Memory B cell (primary cell): ENCODE results near the gene FOXP2.

Experiments
- ATAC-seq: fragments of 150-1000 bp; cut with Tn5 transposase; 2 replicates; pipeline ENCODE4 v1.10.0; 2021; ENCODE audit warnings: low read depth, mild to moderate bottlenecking, moderate library complexity
- DNase-seq, 2 donors: peaks; one replicate each; pipeline ENCODE4 v3.0.0; 2022; ENCODE audit warnings: low spot score in 2 of 2
- H3K27ac Mint-ChIP-seq: one replicate; pipeline ENCODE4 v1.8.0; 2022; ENCODE audit warnings: mild to moderate bottlenecking, moderate library complexity, mixed read lengths
- H3K27me3 Mint-ChIP-seq: one replicate; pipeline ENCODE4 v1.8.0; 2022; ENCODE audit warnings: mixed read lengths
- H3K36me3 Mint-ChIP-seq: one replicate; pipeline ENCODE4 v1.8.0; 2022; ENCODE audit warnings: mild to moderate bottlenecking, mixed read lengths
- H3K4me1 Mint-ChIP-seq: one replicate; pipeline ENCODE4 v1.8.0; 2022; ENCODE audit warnings: mixed read lengths
- H3K4me3 Mint-ChIP-seq: one replicate; pipeline ENCODE4 v1.8.0; 2022; ENCODE audit warnings: mild to moderate bottlenecking, moderate library complexity, mixed read lengths
- H3K9me3 Mint-ChIP-seq: one replicate; pipeline ENCODE4 v1.8.0; 2022; ENCODE audit warnings: mixed read lengths

Gene FOXP2

DNA sequence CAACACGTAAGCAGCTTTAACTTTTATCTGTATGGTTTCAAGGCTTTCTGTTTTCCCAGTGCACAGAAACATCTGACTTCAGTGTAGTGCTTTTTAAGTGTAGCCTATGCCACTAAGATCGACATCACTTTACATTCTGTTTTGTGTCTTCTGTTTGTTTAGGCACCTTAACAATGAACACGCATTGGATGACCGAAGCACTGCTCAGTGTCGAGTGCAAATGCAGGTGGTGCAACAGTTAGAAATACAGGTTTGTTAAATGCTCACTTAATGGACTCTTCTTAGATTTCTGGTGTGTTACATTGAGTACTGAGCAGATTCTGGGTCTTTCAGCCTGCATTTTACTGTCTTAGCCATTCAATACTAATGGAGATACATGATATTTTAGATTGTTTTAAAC is 237.4 kb downstream of the FOXP2 start:
- H3K27me3 Mint-ChIP-seq, result peaks cover 3% of the 10 kb centered on the region
- H3K27ac Mint-ChIP-seq, result no peak overlapping the region
- no peaks in the 10 kb centered on the region for H3K9me3 Mint-ChIP-seq
- ATAC-seq, result no peak
- H3K4me1 Mint-ChIP-seq, result no peaks in the 10 kb centered on the region
- no peak for DNase-seq
- no peaks in the 10 kb centered on the region for H3K36me3 Mint-ChIP-seq
- H3K4me3 Mint-ChIP-seq, result no peak overlapping the region

DNA sequence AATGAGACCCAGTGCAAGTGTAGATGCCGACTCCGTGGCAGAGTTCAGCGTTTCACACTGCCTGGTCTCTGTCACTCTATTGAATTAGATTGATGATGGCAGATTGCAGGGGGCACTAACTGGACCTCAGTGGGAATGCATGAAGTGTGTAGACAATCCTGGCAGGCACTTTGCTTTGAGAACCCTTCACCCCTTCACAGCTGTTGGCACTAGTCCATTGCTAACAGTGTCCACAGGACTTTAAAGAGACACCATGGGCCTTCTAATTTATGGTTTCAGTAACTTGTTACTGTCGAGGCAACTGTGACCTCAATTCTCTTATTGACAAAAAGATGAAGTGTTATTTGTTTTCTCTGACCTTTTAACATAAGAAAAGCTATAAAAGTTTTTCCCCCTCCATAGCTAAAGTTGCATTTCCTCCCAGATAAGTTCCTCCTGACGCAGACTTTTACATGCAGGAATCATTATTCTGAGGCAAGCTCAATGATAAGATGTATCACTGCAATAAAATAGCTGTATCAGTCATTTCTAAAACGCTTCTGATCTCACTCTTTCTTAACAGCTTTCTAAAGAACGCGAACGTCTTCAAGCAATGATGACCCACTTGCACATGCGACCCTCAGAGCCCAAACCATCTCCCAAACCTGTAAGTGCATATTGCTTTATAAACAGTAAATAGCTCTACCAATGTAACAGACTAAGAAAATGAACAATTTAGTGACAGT is 238.9 kb downstream of the FOXP2 start:
- Mint-ChIP-seq H3K4me3 (no peak overlapping the region), H3K36me3 (no peaks in the 10 kb centered on the region), H3K4me1 (no peaks in the 10 kb centered on the region), H3K27ac (no peak overlapping the region), H3K27me3 (peaks cover 3% of the 10 kb centered on the region), H3K9me3 (no peaks in the 10 kb centered on the region)
- DNase-seq (no peak), ATAC-seq (no peak)

DNA sequence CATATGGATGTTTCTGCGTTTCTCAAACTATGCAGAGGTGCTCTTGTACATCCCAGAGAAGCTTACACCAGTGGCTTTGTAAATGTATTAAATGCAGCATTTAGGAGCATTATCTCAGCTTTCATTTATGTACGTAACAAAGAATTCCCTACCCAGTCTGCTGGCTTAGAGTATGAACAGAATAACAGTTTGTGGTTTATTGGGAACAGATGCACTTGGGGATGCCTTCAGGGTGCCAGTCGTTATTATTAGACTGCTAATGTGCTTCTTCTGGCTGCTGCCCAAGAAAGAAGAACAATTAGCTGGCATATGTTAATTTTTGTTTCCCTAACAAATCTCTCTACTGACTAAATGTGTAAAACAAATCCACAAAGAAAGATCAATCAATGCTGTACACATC is 241.9 kb downstream of the FOXP2 start:
- no peak overlapping the region for H3K27ac Mint-ChIP-seq
- ATAC-seq, result no peak
- H3K4me3 Mint-ChIP-seq, result no peak overlapping the region
- peaks cover 3% of the 10 kb centered on the region for H3K27me3 Mint-ChIP-seq
- DNase-seq, result no peak
- H3K36me3 Mint-ChIP-seq, result no peaks in the 10 kb centered on the region
- H3K9me3 Mint-ChIP-seq, result no peaks in the 10 kb centered on the region
- no peaks in the 10 kb centered on the region for H3K4me1 Mint-ChIP-seq

DNA sequence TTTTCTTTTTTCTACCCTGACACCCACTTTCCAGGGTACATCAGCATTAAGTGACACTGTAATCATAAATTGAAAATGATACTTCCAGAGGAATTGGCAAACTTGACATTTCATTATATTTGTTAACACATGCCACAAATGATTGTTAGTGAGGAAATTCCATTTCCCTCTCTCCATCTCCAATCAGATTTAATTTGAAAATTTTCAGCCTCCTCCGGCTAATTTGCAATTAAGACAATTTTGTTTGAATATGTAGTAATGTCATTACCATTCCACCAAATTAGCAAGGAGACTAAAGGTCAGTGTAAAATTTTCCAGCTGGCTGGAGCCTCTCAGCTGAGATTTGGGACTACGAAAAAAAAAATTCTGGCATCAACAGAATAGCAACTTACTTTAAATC is 242.7 kb downstream of the FOXP2 start:
- Mint-ChIP-seq H3K9me3 (no peaks in the 10 kb centered on the region), H3K36me3 (no peaks in the 10 kb centered on the region), H3K27me3 (peaks cover 3% of the 10 kb centered on the region), H3K4me3 (no peak overlapping the region), H3K27ac (no peak overlapping the region), H3K4me1 (peaks cover 2% of the 10 kb centered on the region)
- DNase-seq, result no peak
- no peak for ATAC-seq

DNA sequence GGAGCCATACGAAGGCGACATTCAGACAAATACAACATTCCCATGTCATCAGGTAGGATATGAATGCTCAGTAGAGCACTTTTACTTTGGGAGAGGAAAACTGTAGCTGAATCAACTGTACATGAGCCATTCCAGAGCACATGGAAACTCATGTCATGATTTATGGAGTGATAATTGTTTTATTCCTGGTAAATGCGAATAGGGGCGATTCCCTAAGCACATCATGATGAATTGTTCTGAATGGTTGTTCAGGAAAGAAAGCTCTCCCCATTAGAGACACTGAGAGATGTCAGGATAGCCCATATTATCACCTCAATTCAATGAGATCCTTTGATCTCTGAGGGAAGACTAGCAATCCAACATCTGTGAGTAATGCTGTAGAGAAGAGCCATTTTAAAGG is 243.6 kb downstream of the FOXP2 start:
- DNase-seq, result no peak
- no peak overlapping the region for H3K27ac Mint-ChIP-seq
- no peak overlapping the region for H3K4me3 Mint-ChIP-seq
- H3K9me3 Mint-ChIP-seq, result no peaks in the 10 kb centered on the region
- no peak for ATAC-seq
- peaks cover 3% of the 10 kb centered on the region for H3K27me3 Mint-ChIP-seq
- peaks cover 2% of the 10 kb centered on the region for H3K4me1 Mint-ChIP-seq
- H3K36me3 Mint-ChIP-seq, result no peaks in the 10 kb centered on the region

DNA sequence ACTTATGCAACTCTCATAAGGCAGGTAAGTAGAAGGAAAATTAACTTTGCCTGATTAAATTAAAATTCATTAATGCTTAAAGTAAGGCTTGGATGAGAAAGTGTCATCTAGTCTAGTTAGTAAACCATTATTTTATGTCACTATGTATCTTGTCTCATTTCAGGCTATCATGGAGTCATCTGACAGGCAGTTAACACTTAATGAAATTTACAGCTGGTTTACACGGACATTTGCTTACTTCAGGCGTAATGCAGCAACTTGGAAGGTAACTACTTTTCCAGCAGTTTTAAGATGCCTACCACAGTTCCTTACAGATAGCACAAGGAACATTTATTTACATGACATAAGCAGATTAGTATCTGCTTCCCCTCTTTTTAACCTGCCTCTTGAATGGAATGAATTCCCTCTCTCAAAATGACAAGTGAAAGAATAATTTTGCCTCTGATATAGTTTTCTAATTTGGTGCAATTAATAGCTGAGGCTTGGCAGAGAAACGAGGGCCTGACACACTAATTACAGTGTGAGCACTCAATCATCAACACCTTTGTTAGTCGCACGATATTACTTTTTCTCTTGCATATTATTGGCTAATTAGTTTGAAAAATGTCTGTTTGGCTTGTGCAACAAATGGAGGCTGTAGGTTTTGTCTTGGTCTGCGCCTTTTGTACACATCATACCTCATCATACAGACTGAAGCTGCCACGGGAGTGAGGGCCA is 245.0 kb downstream of the FOXP2 start:
- Mint-ChIP-seq H3K27me3 (no peaks in the 10 kb centered on the region), H3K4me3 (no peak overlapping the region), H3K27ac (no peak overlapping the region), H3K9me3 (no peaks in the 10 kb centered on the region), H3K36me3 (no peaks in the 10 kb centered on the region), H3K4me1 (peaks cover 2% of the 10 kb centered on the region)
- ATAC-seq (no peak), DNase-seq (no peak)

DNA sequence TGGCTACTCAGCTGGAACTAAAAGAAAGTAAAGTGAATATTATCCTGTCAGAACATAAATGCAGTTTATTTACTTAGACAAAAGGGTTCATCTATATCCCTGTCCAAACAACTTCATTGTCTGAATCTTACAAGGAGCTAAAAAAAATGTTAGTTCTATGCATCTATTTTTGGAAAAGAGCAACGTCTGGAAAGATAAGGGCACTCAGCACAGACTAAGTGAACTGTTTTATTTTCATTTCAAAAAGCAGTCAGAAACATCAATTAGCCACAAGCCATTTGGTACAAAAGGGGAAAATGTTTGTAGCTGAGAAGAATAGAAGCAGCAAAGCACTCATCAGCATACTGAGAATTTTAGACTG is 245.5 kb downstream of the FOXP2 start:
- Mint-ChIP-seq H3K27ac (no peak overlapping the region), H3K9me3 (no peaks in the 10 kb centered on the region), H3K27me3 (no peaks in the 10 kb centered on the region), H3K4me3 (no peak overlapping the region), H3K36me3 (no peaks in the 10 kb centered on the region), H3K4me1 (peaks cover 2% of the 10 kb centered on the region)
- no peak for ATAC-seq
- DNase-seq, result no peak

DNA sequence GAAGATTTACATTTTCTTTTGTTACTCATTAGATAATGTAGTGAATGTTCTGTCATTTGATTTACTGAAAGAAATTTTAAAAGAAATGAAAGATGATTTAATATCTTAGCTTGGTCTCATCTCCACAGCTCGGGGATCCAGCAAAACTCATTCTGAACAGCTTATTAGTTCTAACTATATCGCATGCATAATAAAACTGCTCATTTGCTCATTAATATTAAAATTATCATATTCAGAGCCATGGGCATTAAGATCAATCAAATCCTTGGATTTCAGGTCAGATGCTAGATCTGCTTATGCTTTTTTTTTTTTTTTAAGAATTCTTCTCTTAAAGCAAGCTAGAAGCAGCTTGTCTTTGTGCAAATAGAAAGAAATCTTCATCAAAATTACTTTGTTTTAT is 246.1 kb downstream of the FOXP2 start:
- Mint-ChIP-seq H3K4me3 (no peak overlapping the region), H3K4me1 (peaks cover 2% of the 10 kb centered on the region), H3K36me3 (no peaks in the 10 kb centered on the region), H3K9me3 (no peaks in the 10 kb centered on the region), H3K27me3 (no peaks in the 10 kb centered on the region), H3K27ac (no peak overlapping the region)
- ATAC-seq, result no peak
- DNase-seq, result no peak

DNA sequence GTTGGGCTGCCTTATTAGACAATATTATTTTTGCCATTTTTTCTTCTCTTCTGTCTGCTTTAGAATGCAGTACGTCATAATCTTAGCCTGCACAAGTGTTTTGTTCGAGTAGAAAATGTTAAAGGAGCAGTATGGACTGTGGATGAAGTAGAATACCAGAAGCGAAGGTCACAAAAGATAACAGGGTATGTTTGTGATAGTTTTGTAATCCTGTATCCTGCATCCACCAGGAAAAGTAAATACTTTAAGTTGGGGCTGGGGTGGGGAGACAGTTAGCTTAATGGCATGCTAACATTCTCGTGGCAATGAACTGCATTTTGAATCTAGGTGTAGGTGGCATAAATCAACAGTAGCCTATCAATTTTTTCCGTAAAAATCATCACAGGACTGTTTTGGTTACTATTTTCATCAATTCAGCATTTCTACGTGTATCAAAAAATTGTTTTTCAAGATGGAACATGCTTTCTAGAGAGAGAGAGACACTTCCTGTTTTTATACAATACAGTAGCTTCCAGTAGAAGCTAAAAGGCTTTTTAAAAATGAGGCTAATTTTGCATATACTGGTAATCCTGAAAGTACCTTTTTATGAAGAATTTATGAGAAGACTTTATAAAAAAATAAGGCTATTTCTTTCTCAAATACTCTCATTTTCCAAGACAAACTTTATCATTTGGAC is 247.5 kb downstream of the FOXP2 start:
- Mint-ChIP-seq H3K36me3 (no peaks in the 10 kb centered on the region), H3K27me3 (no peaks in the 10 kb centered on the region), H3K4me1 (peaks cover 2% of the 10 kb centered on the region), H3K27ac (no peak overlapping the region), H3K4me3 (no peak overlapping the region), H3K9me3 (no peaks in the 10 kb centered on the region)
- no peak for DNase-seq
- no peak for ATAC-seq

DNA sequence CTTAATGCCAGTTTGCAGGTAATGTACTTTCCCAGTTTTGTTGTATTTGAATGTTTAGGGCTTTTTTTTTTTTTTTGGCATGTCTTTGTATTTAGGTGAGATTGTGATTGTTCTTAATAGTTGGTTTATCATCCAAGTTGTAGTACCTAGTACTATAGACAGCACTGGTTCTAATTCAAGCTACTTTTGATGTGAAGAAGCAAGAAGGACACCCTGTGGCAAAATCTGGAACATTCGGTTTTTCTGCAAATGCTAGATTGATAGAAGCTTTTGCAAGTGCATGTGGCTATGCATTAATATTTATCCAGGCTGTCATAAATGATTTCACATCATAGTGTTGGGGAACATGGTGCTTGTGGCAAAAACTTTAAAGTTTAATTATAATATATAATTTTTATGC is 248.9 kb downstream of the FOXP2 start:
- Mint-ChIP-seq H3K4me3 (no peak overlapping the region), H3K9me3 (no peaks in the 10 kb centered on the region), H3K27me3 (no peaks in the 10 kb centered on the region), H3K4me1 (peaks cover 2% of the 10 kb centered on the region), H3K36me3 (no peaks in the 10 kb centered on the region), H3K27ac (no peak overlapping the region)
- DNase-seq, result no peak
- no peak for ATAC-seq

DNA sequence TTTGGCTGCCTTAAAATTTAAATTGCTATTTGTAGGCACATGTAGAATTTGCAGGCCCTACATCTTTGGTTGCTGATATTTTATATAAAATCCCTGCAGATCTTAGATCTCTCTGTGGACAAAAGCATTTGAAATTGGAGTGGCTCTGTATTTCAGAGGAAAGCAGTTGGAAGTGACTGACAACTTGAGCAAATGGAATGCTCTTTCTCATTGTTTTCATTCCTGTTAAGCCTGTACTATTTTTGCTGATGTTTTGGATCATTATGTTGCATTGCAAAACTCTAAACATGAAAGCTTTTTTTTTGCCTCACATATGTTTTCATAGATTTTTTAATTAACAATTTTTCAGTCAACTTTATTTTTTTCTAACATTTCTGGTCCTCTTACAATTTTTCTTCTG is 256.1 kb downstream of the FOXP2 start:
- H3K9me3 Mint-ChIP-seq, result no peaks in the 10 kb centered on the region
- no peak overlapping the region for H3K27ac Mint-ChIP-seq
- no peak overlapping the region for H3K4me3 Mint-ChIP-seq
- H3K4me1 Mint-ChIP-seq, result no peaks in the 10 kb centered on the region
- DNase-seq, result no peak
- ATAC-seq, result no peak
- peaks cover 2% of the 10 kb centered on the region for H3K27me3 Mint-ChIP-seq
- no peaks in the 10 kb centered on the region for H3K36me3 Mint-ChIP-seq

DNA sequence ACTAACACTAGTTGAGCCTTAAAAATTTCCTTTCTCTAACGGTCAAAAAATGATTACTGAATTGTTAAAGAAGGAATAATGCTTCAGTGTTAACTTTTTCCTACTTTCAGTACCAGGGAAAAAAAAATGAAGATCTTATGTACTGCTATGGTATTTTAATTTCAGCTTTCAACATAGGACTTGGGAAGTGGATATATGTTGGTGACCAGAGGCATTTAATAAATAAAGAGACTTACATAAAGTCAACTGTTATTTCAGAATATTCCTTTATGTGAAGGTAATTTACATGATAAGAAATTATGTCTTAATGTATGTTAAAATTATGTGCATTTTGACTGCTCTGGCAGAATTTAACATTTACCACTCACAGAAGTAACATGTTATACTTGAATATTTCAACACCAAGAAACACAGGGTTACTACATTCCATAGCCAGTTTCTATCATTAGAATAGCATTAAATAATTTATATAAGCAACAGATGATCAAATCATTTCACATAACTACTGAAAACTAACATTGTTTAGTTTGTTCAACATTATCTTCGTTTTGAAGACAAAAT is 257.0 kb downstream of the FOXP2 start:
- H3K4me1 Mint-ChIP-seq, result no peaks in the 10 kb centered on the region
- H3K9me3 Mint-ChIP-seq, result no peaks in the 10 kb centered on the region
- no peaks in the 10 kb centered on the region for H3K36me3 Mint-ChIP-seq
- peaks cover 2% of the 10 kb centered on the region for H3K27me3 Mint-ChIP-seq
- H3K4me3 Mint-ChIP-seq, result no peak overlapping the region
- no peak overlapping the region for H3K27ac Mint-ChIP-seq
- DNase-seq (no peak), ATAC-seq (no peak)

DNA sequence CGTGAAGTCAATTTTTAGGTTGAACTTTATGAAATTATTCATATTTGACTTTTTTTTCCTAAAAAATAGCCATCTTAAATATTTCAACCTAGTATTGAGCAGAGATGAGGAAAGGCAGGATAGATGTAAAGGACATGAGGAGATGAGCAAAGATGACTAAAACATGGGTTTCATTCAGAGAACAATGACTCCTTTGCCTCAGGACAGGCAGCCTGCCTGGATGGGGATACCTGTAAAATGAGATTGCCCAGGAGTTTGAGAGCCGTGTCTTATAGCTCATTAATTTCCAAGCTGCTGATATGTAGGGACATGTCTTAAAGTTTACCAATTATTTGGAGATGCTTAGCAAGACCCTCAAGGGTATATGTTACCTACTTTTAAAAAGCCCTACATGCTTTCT is 263.5 kb downstream of the FOXP2 start:
- no peaks in the 10 kb centered on the region for H3K4me1 Mint-ChIP-seq
- H3K36me3 Mint-ChIP-seq, result no peaks in the 10 kb centered on the region
- no peak for DNase-seq
- ATAC-seq, result no peak
- H3K27me3 Mint-ChIP-seq, result peaks cover 7% of the 10 kb centered on the region
- H3K4me3 Mint-ChIP-seq, result no peak overlapping the region
- no peaks in the 10 kb centered on the region for H3K9me3 Mint-ChIP-seq
- no peak overlapping the region for H3K27ac Mint-ChIP-seq

DNA sequence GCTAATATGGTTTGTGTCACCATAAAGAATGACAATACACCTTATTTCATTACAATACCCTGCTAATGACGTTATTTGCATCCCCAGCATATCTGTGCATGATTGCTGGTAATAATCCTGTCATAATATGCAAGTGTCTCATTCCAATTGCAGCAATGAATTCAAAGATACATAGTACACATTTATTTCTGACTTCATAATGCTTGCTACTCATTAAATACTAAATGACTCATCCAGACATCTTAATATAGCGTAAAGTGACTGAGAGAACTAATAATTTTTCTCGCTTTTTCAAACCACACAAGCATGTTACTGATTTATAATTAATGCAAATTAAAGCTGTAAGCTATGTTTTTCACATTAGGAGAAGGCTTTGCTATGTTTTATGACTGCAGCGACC is 272.6 kb downstream of the FOXP2 start:
- Mint-ChIP-seq H3K27me3 (peaks cover 3% of the 10 kb centered on the region), H3K36me3 (no peaks in the 10 kb centered on the region), H3K4me1 (no peaks in the 10 kb centered on the region), H3K9me3 (no peaks in the 10 kb centered on the region), H3K4me3 (no peak overlapping the region), H3K27ac (no peak overlapping the region)
- ATAC-seq (no peak), DNase-seq (no peak)
